Neural progenitor cell (in vitro differentiated cells): Measurements from ENCODE around the gene GAGE12J.

ENCODE experiments used
- CTCF ChIP-seq: fragments of 200-600 bp; sonication (generic); IDR thresholded peaks from 2 replicates; pipeline ENCODE4 v1.5.1; 2017; ENCODE audit warnings: antibody characterized with exemption, mild to moderate bottlenecking
- EZH2 ChIP-seq: fragments of 200-600 bp; sonication (generic); IDR thresholded peaks from 2 replicates; pipeline ENCODE4 v1.6.1; 2017; ENCODE audit warnings: antibody characterized with exemption, mild to moderate bottlenecking, moderate library complexity
- EZH2phosphoT487 ChIP-seq: fragments of 200-600 bp; sonication (generic); IDR thresholded peaks from 2 replicates; pipeline ENCODE4 v1.6.1; 2017; ENCODE audit warnings: antibody characterized with exemption

- TF ChIP-seq CTCF = no peak
- TF ChIP-seq EZH2 = no peak
- no peak for TF ChIP-seq EZH2phosphoT487
Observed at GRCh38 chrX:49272421-49272820, 49.4 kb upstream of the GAGE12J start.
